HEK293 (cell line): ENCODE data around the gene STX18.

Experiments used
- CTCF ChIA-PET: fragments of 350-600 bp; formaldehyde crosslinking; extraction: SDS; loops from one replicate; lab custom pipeline; 2021; ENCODE audit warnings: antibody characterized with exemption; lab: Yijun Ruan, JAX
- POLR2A ChIA-PET: fragments of 300-600 bp; formaldehyde crosslinking; extraction: SDS; loops from one replicate; lab custom pipeline; 2020; ENCODE audit warnings: antibody characterized with exemption, inconsistent platforms; lab: Yijun Ruan, JAX
- H3K27ac ChIP-seq: fragments of 200-500 bp; sonication (Bioruptor generic); 2 replicates; pipeline ENCODE4 v1.5.1; 2014; ENCODE audit warnings: low read depth, low read length, control low read depth, inconsistent platforms; ENCODE audit errors: extremely low read depth
- H3K36me3 ChIP-seq, 2 experiments: fragments of 200-500 bp in 1 of 2; sonication (Bioruptor generic) in 1 of 2; 1 replicate in 1 of 2; 2 replicates in 1 of 2; pipeline ENCODE4 v1.5.1; 2014 to 2017; ENCODE audit warnings: inconsistent platforms in 2 of 2, low read length in 2 of 2; ENCODE audit not compliant: control insufficient read depth in 2 of 2, insufficient read depth in 1 of 2
- H3K4me1 ChIP-seq: fragments of 200-500 bp; sonication (Bioruptor generic); 2 replicates; pipeline ENCODE4 v1.5.1; 2014; ENCODE audit warnings: mild to moderate bottlenecking, low read length, inconsistent platforms; ENCODE audit not compliant: control insufficient read depth, insufficient read depth
- H3K4me3 ChIP-seq: 2 replicates; pipeline ENCODE4 v1.5.1; 2011; ENCODE audit warnings: low read depth, mild to moderate bottlenecking, control low read depth, low read length, moderate library complexity
- H3K9me3 ChIP-seq: fragments of 200-500 bp; sonication (Bioruptor generic); 2 replicates; pipeline ENCODE4 v1.5.1; 2014; ENCODE audit warnings: low read depth, low read length, inconsistent platforms; ENCODE audit not compliant: control insufficient read depth, insufficient read depth
- EGR2 ChIP-seq: fragments of 450-650 bp; formaldehyde crosslinking; IDR thresholded peaks from 2 replicates; pipeline ENCODE4 v1.5.1; 2016; ENCODE audit warnings: low read depth, missing biosample characterization, missing genetic modification characterization
- HOXA7 ChIP-seq: sonication (generic); formaldehyde crosslinking; IDR thresholded peaks from 2 replicates; pipeline ENCODE4 v1.8.1; 2022; ENCODE audit warnings: missing genetic modification reagents, borderline replicate concordance
- KLF1 ChIP-seq: fragments of 450-650 bp; formaldehyde crosslinking; IDR thresholded peaks from 2 replicates; pipeline ENCODE4 v1.5.1; 2016; ENCODE audit warnings: missing biosample characterization, missing genetic modification characterization
- MYNN ChIP-seq: fragments of 450-650 bp; formaldehyde crosslinking; IDR thresholded peaks from 2 replicates; pipeline ENCODE4 v1.5.1; 2016; ENCODE audit warnings: missing biosample characterization, missing genetic modification characterization, borderline replicate concordance
- YY2 ChIP-seq: fragments of 450-650 bp; formaldehyde crosslinking; IDR thresholded peaks from 2 replicates; pipeline ENCODE4 v1.5.1; 2016; ENCODE audit warnings: missing biosample characterization, missing genetic modification characterization
- ZBTB1 ChIP-seq: fragments of 450-650 bp; formaldehyde crosslinking; IDR thresholded peaks from 2 replicates; pipeline ENCODE4 v1.5.1; 2016; ENCODE audit warnings: missing biosample characterization, missing genetic modification characterization
- ZFHX2 ChIP-seq: fragments of 450-650 bp; formaldehyde crosslinking; conservative IDR thresholded peaks from 2 replicates; pipeline ENCODE4 v1.5.1; 2016; ENCODE audit warnings: missing biosample characterization, missing genetic modification characterization
- ZNF121 ChIP-seq: fragments of 450-650 bp; formaldehyde crosslinking; IDR thresholded peaks from 2 replicates; pipeline ENCODE4 v1.5.1; 2016; ENCODE audit warnings: missing biosample characterization, missing genetic modification characterization
- ZNF248 ChIP-seq: fragments of 450-650 bp; formaldehyde crosslinking; IDR thresholded peaks from 2 replicates; pipeline ENCODE4 v1.5.1; 2017; ENCODE audit warnings: missing biosample characterization, missing genetic modification characterization
- ZNF266 ChIP-seq: fragments of 450-650 bp; formaldehyde crosslinking; IDR thresholded peaks from 2 replicates; pipeline ENCODE4 v1.5.1; 2016; ENCODE audit warnings: missing biosample characterization, missing genetic modification characterization, low read depth
- ZNF560 ChIP-seq: fragments of 450-650 bp; formaldehyde crosslinking; IDR thresholded peaks from 2 replicates; pipeline ENCODE4 v1.5.1; 2017; ENCODE audit warnings: missing biosample characterization, missing genetic modification characterization, borderline replicate concordance
- ZNF610 ChIP-seq: fragments of 450-650 bp; formaldehyde crosslinking; IDR thresholded peaks from 2 replicates; pipeline ENCODE4 v1.5.1; 2016; ENCODE audit warnings: missing biosample characterization, missing genetic modification characterization, borderline replicate concordance
- ZNF658 ChIP-seq: fragments of 450-650 bp; formaldehyde crosslinking; IDR thresholded peaks from 2 replicates; pipeline ENCODE4; 2016; ENCODE audit warnings: missing biosample characterization, missing genetic modification characterization
- ZNF830 ChIP-seq: fragments of 450-650 bp; IDR thresholded peaks from 2 replicates; pipeline ENCODE4 v1.5.0; 2018; ENCODE audit warnings: missing biosample characterization, missing genetic modification characterization, low read depth, mild to moderate bottlenecking, moderate library complexity
- TF ChIP-seq, protein P1 (sequence below): fragments of 450-650 bp; formaldehyde crosslinking; IDR thresholded peaks from 2 replicates; pipeline ENCODE4 v1.5.1; 2017; ENCODE audit warnings: missing biosample characterization, missing genetic modification characterization
- TF ChIP-seq, protein P2 (sequence below): fragments of 450-650 bp; formaldehyde crosslinking; IDR thresholded peaks from 2 replicates; pipeline ENCODE4 v1.5.1; 2016; ENCODE audit warnings: missing biosample characterization, missing genetic modification characterization
- TF ChIP-seq, protein P3 (sequence below): fragments of 450-650 bp; formaldehyde crosslinking; IDR thresholded peaks from 2 replicates; pipeline ENCODE4 v1.5.1; 2016; ENCODE audit warnings: missing biosample characterization, missing genetic modification characterization
- TF ChIP-seq, protein P4 (sequence below): fragments of 450-650 bp; formaldehyde crosslinking; IDR thresholded peaks from 2 replicates; pipeline ENCODE4 v1.5.1; 2017; ENCODE audit warnings: missing biosample characterization, missing genetic modification characterization
- TF ChIP-seq, protein P5 (sequence below): fragments of 450-650 bp; formaldehyde crosslinking; IDR thresholded peaks from 2 replicates; pipeline ENCODE4 v1.5.1; 2016; ENCODE audit warnings: missing biosample characterization, missing genetic modification characterization
- TF ChIP-seq, protein P6 (sequence below): fragments of 450-650 bp; formaldehyde crosslinking; IDR thresholded peaks from 2 replicates; pipeline ENCODE4 v1.5.1; 2016; ENCODE audit warnings: missing biosample characterization, missing genetic modification characterization

Gene STX18

DNA sequence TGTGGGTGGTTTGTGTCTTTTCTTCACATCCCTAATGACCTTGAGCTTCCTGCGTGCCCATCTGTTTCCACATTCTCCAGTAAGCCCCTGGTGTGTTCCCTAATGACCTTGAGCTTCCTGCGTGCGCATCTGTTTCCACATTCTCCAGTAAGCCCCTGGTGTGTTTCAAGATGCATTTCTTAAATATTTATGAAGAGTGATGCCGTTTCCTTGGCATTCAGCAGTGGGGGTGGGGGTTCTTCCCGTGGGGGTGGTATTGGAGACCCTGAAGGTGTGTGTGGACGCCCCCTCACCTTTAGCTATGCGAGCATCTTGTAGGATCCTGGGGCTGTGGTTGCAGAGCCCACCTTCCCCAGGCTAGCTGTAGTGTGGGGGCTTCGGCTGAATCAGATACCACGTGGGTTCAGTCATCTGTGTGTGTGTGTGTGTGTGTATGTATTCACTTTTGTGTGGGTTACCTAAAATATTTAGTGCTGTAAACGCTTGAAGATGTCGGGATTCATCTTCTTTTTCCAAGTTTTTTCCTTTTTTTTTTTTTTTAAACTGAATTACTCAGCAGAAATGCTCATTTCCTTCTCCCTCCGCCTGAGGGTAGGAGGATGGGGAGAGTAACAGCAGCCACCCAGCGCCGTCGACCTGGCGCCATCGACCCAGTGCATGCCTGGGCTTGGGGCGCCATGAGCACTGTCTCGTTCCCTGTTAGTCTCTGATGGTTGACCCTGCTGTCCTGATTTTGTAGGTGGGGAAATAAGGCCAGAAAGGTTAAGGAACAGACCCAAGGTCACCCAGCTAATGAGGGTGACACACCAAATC is 145.0 kb downstream of the STX18 start (continued):
- TF ChIP-seq, protein P1, sequence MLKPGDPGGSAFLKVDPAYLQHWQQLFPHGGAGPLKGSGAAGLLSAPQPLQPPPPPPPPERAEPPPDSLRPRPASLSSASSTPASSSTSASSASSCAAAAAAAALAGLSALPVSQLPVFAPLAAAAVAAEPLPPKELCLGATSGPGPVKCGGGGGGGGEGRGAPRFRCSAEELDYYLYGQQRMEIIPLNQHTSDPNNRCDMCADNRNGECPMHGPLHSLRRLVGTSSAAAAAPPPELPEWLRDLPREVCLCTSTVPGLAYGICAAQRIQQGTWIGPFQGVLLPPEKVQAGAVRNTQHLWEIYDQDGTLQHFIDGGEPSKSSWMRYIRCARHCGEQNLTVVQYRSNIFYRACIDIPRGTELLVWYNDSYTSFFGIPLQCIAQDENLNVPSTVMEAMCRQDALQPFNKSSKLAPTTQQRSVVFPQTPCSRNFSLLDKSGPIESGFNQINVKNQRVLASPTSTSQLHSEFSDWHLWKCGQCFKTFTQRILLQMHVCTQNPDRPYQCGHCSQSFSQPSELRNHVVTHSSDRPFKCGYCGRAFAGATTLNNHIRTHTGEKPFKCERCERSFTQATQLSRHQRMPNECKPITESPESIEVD (tag by site-specific recombination), result no peak
- TF ChIP-seq ZNF248 (no peak), EGR2 (tag by site-specific recombination) (peak; percentile 67), ZNF266 (tag by site-specific recombination) (no peak), KLF1 (tag by site-specific recombination) (no peak), ZFHX2 (peak; percentile 46), MYNN (tag by site-specific recombination) (no peak), ZNF121 (tag by site-specific recombination) (no peak)
- TF ChIP-seq, protein P2, sequence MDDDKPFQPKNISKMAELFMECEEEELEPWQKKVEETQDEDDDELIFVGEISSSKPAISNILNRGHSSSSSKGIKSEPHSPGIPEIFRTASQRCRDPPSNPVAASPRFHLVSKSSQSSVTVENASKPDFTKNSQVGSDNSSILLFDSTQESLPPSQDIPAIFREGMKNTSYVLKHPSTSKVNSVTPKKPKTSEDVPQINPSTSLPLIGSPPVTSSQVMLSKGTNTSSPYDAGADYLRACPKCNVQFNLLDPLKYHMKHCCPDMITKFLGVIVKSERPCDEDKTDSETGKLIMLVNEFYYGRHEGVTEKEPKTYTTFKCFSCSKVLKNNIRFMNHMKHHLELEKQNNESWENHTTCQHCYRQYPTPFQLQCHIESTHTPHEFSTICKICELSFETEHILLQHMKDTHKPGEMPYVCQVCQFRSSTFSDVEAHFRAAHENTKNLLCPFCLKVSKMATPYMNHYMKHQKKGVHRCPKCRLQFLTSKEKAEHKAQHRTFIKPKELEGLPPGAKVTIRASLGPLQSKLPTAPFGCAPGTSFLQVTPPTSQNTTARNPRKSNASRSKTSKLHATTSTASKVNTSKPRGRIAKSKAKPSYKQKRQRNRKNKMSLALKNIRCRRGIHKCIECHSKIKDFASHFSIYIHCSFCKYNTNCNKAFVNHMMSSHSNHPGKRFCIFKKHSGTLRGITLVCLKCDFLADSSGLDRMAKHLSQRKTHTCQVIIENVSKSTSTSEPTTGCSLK, result no peak

DNA sequence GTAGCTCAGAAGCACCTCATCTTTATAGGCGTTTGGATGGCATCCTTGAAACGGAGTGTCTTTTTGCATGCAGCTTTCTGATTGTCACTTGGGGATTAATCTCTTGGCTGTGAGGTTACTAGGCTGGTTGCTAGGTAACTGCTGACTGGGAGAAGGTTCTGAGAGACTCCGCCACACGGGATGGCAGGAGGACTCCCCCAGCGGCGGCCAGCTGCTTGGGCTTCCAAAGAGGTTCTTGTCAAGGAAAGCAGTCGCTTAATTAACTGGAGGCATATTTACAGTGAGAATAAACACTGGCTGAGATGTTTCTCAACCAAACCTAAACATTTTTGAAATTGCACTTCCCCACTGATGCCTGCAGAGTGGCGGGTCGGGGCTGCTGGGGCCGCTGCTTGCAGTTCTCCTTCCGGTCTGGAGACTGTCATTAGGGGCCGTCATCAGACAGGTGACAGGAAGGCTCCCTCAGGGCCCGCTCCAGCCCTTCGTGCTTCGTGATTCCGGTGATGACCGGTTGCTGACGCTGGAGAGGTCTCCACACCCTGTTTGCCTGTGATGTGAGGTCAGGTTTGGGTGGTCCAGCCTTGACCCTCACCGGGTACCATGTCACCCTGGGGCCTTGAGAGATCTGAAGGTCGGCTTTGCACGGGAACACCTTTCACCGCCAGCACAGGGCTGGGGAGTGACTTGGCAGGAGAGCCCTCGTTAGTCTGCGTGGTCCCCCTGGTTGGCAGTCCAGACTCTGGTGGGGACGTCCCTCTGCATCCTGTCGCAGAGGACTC is 145.8 kb downstream of the STX18 start:
- ChIA-PET CTCF (interaction anchor here (0.5 to 1.7 kb wide), 2 partner anchors 11 to 153 kb away, joined by 3 to 5 read pairs; no protein-coding TSS in a partner anchor), POLR2A (interaction anchor here (0.7 kb wide), 1 partner anchor 545 kb away, joined by 4 read pairs; no protein-coding TSS in a partner anchor)
- H3K36me3 ChIP-seq, result peaks cover 0 to 5% of the 10 kb centered on the region in 2 experiments; a peak in 1 of 3 replicates
- H3K4me1 ChIP-seq, result no peaks in the 10 kb centered on the region
- no peaks in the 10 kb centered on the region for H3K9me3 ChIP-seq
- H3K27ac ChIP-seq, result no peak overlapping the region
- H3K4me3 ChIP-seq, result no peak overlapping the region
- TF ChIP-seq MYNN (tag by site-specific recombination), result peak; percentile 57; the same call in 1 of the 2 replicates
- TF ChIP-seq, protein P3, sequence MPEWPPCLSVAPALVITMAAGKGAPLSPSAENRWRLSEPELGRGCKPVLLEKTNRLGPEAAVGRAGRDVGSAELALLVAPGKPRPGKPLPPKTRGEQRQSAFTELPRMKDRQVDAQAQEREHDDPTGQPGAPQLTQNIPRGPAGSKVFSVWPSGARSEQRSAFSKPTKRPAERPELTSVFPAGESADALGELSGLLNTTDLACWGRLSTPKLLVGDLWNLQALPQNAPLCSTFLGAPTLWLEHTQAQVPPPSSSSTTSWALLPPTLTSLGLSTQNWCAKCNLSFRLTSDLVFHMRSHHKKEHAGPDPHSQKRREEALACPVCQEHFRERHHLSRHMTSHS, result no peak

DNA sequence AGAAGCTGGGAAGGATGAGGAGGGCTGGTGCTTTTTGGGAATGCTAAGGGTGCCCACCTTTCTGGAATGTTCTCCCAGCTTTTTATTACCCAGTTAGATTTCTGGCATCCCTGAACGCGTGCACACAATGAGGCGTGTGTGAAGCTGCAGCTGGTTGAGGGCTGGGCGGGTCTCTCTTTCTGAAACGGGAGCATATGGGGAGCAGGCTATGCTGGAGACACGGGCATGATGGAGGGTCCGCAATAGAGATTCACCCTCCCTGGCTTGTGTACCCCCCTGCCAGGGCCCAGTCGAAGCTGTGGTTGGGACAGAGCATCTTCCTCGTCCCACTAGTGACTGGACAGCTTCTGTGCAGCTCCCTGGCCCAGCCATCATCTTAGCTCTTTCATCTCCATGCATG is 146.5 kb downstream of the STX18 start:
- H3K9me3 ChIP-seq, result no peaks in the 10 kb centered on the region
- no peaks in the 10 kb centered on the region for H3K4me1 ChIP-seq
- POLR2A ChIA-PET, result no interaction called here
- peaks cover 0 to 5% of the 10 kb centered on the region in 2 experiments; a peak in 1 of 3 replicates for H3K36me3 ChIP-seq
- TF ChIP-seq ZNF830 (tag by site-specific recombination), result no peak
- TF ChIP-seq ZNF658 (tag by site-specific recombination), result no peak
- TF ChIP-seq ZNF560 (tag by site-specific recombination), result no peak
- no peak for TF ChIP-seq YY2 (tag by site-specific recombination)
- no peak for TF ChIP-seq KLF1 (tag by site-specific recombination)
- TF ChIP-seq, protein P4, sequence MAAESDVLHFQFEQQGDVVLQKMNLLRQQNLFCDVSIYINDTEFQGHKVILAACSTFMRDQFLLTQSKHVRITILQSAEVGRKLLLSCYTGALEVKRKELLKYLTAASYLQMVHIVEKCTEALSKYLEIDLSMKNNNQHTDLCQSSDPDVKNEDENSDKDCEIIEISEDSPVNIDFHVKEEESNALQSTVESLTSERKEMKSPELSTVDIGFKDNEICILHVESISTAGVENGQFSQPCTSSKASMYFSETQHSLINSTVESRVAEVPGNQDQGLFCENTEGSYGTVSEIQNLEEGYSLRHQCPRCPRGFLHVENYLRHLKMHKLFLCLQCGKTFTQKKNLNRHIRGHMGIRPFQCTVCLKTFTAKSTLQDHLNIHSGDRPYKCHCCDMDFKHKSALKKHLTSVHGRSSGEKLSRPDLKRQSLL (tag by site-specific recombination), result no peak
- TF ChIP-seq, protein P5, sequence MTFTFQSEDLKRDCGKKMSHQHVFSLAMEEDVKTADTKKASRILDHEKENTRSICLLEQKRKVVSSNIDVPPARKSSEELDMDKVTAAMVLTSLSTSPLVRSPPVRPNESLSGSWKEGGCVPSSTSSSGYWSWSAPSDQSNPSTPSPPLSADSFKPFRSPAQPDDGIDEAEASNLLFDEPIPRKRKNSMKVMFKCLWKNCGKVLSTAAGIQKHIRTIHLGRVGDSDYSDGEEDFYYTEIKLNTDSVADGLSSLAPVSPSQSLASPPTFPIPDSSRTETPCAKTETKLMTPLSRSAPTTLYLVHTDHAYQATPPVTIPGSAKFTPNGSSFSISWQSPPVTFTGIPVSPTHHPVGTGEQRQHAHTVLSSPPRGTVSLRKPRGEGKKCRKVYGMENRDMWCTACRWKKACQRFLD, result no peak
- TF ChIP-seq, protein P6, sequence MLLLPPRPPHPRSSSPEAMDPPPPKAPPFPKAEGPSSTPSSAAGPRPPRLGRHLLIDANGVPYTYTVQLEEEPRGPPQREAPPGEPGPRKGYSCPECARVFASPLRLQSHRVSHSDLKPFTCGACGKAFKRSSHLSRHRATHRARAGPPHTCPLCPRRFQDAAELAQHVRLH (tag by site-specific recombination), result no peak
- TF ChIP-seq HOXA7 (CRISPR knock-in tag), result no peak
- no peak for TF ChIP-seq ZBTB1 (tag by site-specific recombination)
- TF ChIP-seq ZNF610, result no peak
- TF ChIP-seq, all 188 proteins: peak for 0
- Histone ChIP-seq H3K27ac (no peak overlapping the region), H3K4me3 (no peak overlapping the region)
- CTCF ChIA-PET, result interaction anchor here (0.5 to 1.7 kb wide), 2 partner anchors 10 to 152 kb away, joined by 3 to 5 read pairs; no protein-coding TSS in a partner anchor
